HG02973 (cell line): ENCODE measurements around the gene PCDHB7.
"Not testable (repeated sequence)": the region's sequence is repeated elsewhere in the genome, so short reads cannot be mapped to it uniquely, and the experiment has no call there.

ENCODE experiments used
- ATAC-seq: cut with Tn5 transposase; IDR thresholded peaks from one replicate; pipeline ENCODE4 v1.9.1; 2021; ENCODE audit warnings: moderate library complexity; ENCODE audit not compliant: unreplicated experiment

PCDHB7 gene

GRCh38 chr5:141172381-141173204, at the start of gene PCDHB7:
Gene PCDHB7, plus strand, starts transcription at chr5:141172644. Its CDS starts 192 bp downstream, at chr5:141172836.
- no peak for ATAC-seq

DNA sequence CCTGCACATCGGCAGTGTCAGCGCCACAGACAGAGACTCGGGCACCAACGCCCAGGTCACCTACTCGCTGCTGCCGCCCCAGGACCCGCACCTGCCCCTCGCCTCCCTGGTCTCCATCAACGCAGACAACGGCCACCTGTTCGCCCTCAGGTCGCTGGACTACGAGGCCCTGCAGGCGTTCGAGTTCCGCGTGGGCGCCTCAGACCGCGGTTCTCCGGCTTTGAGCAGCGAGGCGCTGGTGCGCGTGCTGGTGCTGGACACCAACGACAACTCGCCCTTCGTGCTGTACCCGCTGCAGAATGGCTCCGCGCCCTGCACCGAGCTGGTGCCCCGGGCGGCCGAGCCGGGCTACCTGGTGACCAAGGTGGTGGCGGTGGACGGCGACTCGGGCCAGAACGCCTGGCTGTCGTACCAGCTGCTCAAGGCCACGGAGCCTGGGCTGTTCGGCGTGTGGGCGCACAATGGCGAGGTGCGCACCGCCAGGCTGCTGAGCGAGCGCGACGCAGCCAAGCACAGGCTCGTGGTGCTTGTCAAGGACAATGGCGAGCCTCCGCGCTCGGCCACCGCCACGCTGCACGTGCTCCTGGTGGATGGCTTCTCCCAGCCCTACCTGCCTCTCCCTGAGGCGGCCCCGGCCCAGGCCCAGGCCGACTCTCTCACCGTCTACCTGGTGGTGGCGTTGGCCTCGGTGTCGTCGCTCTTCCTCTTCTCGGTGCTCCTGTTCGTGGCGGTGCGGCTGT, 48.9 kb upstream of the PCDHB7 start:
- ATAC-seq = not testable (repeated sequence)

DNA sequence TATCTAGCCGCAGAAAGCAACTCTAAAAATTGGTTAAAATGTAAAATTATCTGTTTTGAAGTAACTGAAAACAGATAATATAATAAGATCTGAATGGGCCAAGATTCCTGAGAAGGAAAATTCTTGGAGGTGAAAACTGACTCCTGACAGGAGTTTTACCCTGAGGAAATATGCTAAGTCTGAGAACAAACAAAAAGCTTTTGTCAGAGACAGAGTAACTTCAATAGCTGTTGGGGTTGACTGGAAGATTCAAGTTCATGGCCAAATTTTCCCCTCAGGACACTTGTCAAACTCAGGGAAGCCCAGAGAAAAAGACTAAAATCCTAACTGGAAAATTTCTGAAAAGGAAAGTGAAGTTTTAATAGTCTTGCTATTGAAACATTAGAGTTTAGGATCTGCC, 45.1 kb upstream of the PCDHB7 start:
- no peak for ATAC-seq

GRCh38 chr5:141135030-141135717, 37.3 kb upstream of the PCDHB7 start, which contains the start of gene PCDHB5:
Gene PCDHB5, plus strand, starts transcription at chr5:141135206. Its CDS starts 229 bp downstream, at chr5:141135435.
- ATAC-seq = no peak

GRCh38 chr5:141135718-141136266, 36.7 kb upstream of the PCDHB7 start:
- no peak for ATAC-seq

DNA sequence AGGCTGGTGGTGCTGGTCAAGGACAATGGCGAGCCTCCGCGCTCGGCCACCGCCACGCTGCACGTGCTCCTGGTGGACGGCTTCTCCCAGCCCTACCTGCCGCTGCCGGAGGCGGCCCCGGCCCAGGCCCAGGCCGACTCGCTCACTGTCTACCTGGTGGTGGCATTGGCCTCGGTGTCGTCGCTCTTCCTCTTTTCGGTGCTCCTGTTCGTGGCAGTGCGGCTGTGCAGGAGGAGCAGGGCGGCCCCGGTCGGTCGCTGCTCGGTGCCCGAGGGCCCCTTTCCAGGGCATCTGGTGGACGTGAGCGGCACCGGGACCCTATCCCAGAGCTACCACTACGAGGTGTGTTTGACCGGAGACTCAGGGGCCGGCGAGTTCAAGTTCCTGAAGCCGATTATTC, 35.1 kb upstream of the PCDHB7 start:
- not testable (repeated sequence) for ATAC-seq

DNA sequence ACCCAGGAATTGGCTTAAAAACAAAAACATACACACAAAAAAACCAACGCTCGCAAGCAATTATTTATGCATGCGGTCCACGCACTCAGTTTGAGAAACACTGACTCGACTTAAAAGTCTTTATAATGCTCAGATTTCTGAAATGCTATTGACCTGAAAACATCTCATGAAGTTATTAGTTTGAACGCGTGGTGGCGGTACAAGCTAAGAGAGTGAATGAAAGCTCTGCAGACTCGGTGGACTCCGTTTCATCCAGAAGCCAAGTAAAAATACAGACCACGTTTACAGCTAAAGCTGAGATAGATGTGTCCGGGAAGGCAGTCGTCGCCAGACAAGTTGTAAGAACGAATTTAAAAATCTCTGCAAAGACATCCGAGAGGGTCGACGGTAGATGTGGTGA, 22.6 kb upstream of the PCDHB7 start, which contains the start of gene PCDHB6:
Gene PCDHB6 (plus strand): TSS at position 246 of the 400 bp plus-strand sequence. CDS start 201 bp downstream, outside the sequence.
- ATAC-seq = no peak

- no peak for ATAC-seq
Observed at GRCh38 chr5:141150224-141150992, 22.0 kb upstream of the PCDHB7 start.

GRCh38 chr5:141150993-141151325, 21.5 kb upstream of the PCDHB7 start:
- no peak for ATAC-seq

DNA sequence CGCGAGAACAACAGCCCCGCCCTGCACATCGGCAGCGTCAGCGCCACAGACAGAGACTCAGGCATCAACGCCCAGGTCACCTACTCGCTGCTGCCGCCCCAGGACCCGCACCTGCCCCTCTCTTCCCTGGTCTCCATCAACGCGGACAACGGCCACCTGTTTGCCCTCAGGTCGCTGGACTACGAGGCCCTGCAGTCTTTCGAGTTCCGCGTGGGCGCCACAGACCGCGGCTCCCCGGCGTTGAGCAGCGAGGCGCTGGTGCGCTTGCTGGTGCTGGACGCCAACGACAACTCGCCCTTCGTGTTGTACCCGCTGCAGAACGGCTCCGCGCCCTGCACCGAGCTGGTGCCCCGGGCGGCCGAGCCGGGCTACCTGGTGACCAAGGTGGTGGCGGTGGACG, 20.8 kb upstream of the PCDHB7 start:
- ATAC-seq = not testable (repeated sequence)

DNA sequence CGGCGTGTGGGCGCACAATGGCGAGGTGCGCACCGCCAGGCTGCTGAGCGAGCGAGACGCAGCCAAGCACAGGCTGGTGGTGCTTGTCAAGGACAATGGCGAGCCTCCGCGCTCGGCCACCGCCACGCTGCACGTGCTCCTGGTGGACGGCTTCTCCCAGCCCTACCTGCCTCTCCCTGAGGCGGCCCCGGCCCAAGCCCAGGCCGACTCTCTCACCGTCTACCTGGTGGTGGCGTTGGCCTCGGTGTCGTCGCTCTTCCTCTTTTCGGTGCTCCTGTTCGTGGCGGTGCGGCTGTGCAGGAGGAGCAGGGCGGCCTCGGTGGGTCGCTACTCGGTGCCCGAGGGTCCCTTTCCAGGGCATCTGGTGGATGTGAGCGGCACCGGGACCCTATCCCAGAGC, 20.3 kb upstream of the PCDHB7 start:
- not testable (repeated sequence) for ATAC-seq

DNA sequence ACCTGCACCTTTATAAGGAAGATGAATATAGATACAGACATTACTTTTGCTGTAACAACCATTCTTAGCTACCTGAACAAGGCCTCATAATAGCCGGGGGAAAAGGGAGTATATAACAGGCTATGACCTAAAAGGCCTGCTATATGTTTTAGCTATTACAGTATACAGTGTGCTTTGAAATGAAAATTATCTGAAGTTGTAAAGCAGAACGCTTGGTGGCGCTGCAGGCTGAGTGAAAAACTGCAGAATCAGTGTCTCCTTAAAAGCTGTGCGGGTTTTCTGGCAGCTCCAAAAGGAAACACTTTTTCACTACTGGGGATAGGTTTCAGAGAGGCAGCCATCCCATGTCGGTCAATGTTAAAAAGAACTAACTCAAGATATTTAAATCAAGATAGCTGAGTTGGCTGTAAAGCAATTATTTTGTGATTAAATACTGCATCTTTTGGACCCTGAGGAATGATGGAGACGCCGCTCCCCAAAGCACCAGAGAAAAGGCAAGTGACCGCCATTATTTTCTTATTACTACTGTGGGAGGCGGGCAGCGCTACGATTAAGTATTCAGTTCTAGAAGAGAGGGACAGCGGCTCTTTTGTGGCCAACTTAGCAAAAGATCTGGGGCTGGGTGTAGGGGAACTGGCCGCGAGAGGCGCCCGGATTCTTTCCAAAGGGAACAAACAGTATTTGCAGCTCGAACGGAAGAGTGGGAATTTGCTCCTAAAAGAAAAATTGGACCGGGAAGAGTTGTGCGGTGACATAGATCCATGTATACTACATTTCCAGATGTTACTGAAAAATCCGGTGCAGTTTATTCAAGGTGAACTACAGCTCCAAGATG, 16.7 kb upstream of the PCDHB7 start:
- no peak for ATAC-seq

DNA sequence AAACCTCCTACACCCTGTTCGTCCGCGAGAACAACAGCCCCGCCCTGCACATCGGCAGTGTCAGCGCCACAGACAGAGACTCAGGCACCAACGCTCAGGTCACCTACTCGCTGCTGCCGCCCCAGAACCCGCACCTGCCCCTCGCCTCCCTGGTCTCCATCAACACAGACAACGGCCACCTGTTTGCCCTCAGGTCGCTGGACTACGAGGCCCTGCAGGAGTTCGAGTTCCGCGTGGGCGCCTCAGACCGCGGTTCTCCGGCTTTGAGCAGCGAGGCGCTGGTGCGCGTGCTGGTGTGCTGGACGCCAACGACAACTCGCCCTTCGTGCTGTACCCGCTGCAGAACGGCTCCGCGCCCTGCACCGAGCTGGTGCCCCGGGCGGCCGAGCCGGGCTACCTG, 15.1 kb upstream of the PCDHB7 start:
- not testable (repeated sequence) for ATAC-seq

- not testable (repeated sequence) for ATAC-seq
Observed at GRCh38 chr5:141157901-141158300, 14.5 kb upstream of the PCDHB7 start.

DNA sequence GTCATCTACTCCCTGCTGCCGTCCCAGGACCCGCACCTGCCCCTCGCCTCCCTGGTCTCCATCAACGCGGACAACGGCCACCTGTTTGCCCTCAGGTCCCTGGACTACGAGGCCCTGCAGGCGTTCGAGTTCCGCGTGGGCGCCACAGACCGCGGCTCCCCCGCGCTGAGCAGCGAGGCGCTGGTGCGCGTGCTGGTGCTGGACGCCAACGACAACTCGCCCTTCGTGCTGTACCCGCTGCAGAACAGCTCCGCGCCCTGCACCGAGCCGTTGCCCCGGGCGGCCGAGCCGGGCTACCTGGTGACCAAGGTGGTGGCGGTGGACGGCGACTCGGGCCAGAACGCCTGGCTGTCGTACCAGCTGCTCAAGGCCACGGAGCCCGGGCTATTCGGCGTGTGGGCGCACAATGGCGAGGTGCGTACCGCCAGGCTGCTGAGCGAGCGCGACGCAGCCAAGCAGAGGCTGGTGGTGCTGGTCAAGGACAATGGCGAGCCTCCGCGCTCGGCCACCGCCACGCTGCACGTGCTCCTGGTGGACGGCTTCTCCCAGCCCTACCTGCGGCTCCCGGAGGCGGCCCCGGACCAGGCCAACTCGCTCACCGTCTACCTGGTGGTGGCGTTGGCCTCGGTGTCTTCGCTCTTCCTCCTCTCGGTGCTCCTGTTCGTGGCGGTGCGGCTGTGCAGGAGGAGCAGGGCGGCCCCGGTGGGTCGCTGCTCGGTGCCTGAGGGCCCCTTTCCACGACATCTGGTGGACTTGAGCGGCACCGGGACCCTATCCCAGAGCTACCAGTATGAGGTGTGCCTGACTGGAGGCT, 2.1 kb downstream of the PCDHB7 start:
- ATAC-seq = not testable (repeated sequence)

- ATAC-seq = no peak
Observed at GRCh38 chr5:141175933-141176332, 3.5 kb downstream of the PCDHB7 start.

DNA sequence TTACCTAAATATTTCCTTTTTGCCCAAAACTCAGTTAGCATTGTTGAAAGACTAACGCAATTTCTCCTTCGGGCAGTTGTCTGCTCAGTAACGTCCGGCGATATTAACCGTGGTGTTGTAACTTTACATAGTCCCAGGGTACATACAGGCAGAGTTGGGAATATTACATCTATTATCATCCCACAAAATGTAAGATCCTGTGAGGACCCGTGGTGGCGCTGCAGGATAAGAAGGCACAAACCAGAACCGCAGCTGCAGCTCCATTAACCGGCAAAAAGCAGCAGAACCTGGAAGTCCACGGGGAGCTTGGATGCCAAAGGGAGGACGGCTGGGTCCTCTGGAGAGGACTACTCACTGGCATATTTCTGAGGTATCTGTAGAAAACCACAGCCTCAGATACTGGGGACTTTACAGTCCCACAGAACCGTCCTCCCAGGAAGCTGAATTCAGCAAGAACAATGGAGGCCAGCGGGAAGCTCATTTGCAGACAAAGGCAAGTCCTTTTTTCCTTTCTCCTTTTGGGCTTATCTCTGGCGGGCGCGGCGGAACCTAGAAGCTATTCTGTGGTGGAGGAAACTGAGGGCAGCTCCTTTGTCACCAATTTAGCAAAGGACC, 5.2 kb downstream of the PCDHB7 start, which contains the start of gene PCDHB8:
Gene PCDHB8 (plus strand): TSS at position 214 of the 615 bp plus-strand sequence. CDS start 245 bp downstream, at position 459.
- ATAC-seq = not testable (repeated sequence)

DNA sequence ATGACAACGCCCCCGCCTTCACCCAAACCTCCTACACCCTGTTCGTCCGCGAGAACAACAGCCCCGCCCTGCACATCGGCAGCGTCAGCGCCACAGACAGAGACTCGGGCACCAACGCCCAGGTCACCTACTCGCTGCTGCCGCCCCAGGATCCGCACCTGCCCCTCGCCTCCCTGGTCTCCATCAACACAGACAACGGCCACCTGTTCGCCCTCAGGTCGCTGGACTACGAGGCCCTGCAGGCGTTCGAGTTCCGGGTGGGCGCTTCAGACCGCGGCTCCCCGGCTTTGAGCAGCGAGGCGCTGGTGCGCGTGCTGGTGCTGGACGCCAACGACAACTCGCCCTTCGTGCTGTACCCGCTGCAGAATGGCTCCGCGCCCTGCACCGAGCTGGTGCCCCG, 6.9 kb downstream of the PCDHB7 start:
- not testable (repeated sequence) for ATAC-seq
